ENCODE measurements around the gene FREM1.

Gene FREM1

GRCh38 chr9:14935106-14935751 lies 25.0 kb upstream of the FREM1 start:
- no peak overlapping the region for H3K9ac ChIP-seq (ENCODE audit: low read length)
- no peaks in the 10 kb centered on the region for H3F3A ChIP-seq (ENCODE audit: insufficient read depth)
- TF ChIP-seq EZH2phosphoT487 (conservative IDR thresholded peaks at IDR 0.05; ENCODE audit: low read length): no peak
- TF ChIP-seq CTCF (IDR thresholded peaks at IDR 0.05; ENCODE audit: insufficient read depth, low read length, poor library complexity, severe bottlenecking): no peak

GRCh38 chr9:14932641-14933040 lies 22.4 kb upstream of the FREM1 start:
- Histone ChIP-seq H3K4me2 (ENCODE audit: low read depth, low read length, poor library complexity, severe bottlenecking) (no peak overlapping the region), H3K36me3 (ENCODE audit: low read length) (no peaks in the 10 kb centered on the region), H3K27ac (ENCODE audit: low read depth, low read length) (no peak overlapping the region), H3K9me2 (replicated peaks; ENCODE audit: insufficient read depth, low read length) (no peaks in the 10 kb centered on the region), H3K27me3 (ENCODE audit: low read length) (no peaks in the 10 kb centered on the region), H3F3A (ENCODE audit: insufficient read depth) (no peaks in the 10 kb centered on the region), H2AFZ (ENCODE audit: low read depth, low read length, severe bottlenecking) (no peak overlapping the region), H3K9ac (ENCODE audit: low read length) (no peak overlapping the region), H4K20me1 (ENCODE audit: low read depth, low read length) (no peaks in the 10 kb centered on the region), H3K9me3 (ENCODE audit: insufficient read depth, low read length) (no peaks in the 10 kb centered on the region), H3K4me3 (ENCODE audit: insufficient read depth, low read length, poor library complexity, severe bottlenecking) (no peak overlapping the region), H3K79me2 (ENCODE audit: insufficient read depth, low read length) (no peaks in the 10 kb centered on the region)
- no peak for TF ChIP-seq CTCF (IDR thresholded peaks at IDR 0.05; ENCODE audit: insufficient read depth, low read length, poor library complexity, severe bottlenecking)
- TF ChIP-seq EZH2phosphoT487 (conservative IDR thresholded peaks at IDR 0.05; ENCODE audit: low read length): no peak

More at GRCh38 chr9:14935106-14935751, 25.0 kb upstream of the FREM1 start:
- no peak overlapping the region for H3K4me2 ChIP-seq (ENCODE audit: low read depth, low read length, poor library complexity, severe bottlenecking)
- H3K79me2 ChIP-seq (ENCODE audit: insufficient read depth, low read length): no peaks in the 10 kb centered on the region
- no peak overlapping the region for H3K4me3 ChIP-seq (ENCODE audit: insufficient read depth, low read length, poor library complexity, severe bottlenecking)
- H3K9me3 ChIP-seq (ENCODE audit: insufficient read depth, low read length): no peaks in the 10 kb centered on the region
- no peaks in the 10 kb centered on the region for H3K27me3 ChIP-seq (ENCODE audit: low read length)
- no peak overlapping the region for H2AFZ ChIP-seq (ENCODE audit: low read depth, low read length, severe bottlenecking)
- no peaks in the 10 kb centered on the region for H3K36me3 ChIP-seq (ENCODE audit: low read length)
- H3K27ac ChIP-seq (ENCODE audit: low read depth, low read length): no peak overlapping the region
- no peaks in the 10 kb centered on the region for H3K9me2 ChIP-seq (replicated peaks; ENCODE audit: insufficient read depth, low read length)
- no peaks in the 10 kb centered on the region for H4K20me1 ChIP-seq (ENCODE audit: low read depth, low read length)

GRCh38 chr9:14932231-14932630 lies 22.0 kb upstream of the FREM1 start:
- Histone ChIP-seq H3K4me3 (ENCODE audit: insufficient read depth, low read length, poor library complexity, severe bottlenecking) (no peak overlapping the region), H3K79me2 (ENCODE audit: insufficient read depth, low read length) (no peaks in the 10 kb centered on the region), H3K9me2 (replicated peaks; ENCODE audit: insufficient read depth, low read length) (no peaks in the 10 kb centered on the region), H3K9me3 (ENCODE audit: insufficient read depth, low read length) (no peaks in the 10 kb centered on the region), H3K4me2 (ENCODE audit: low read depth, low read length, poor library complexity, severe bottlenecking) (no peak overlapping the region), H3K27ac (ENCODE audit: low read depth, low read length) (no peak overlapping the region), H3K27me3 (ENCODE audit: low read length) (no peaks in the 10 kb centered on the region), H3K9ac (ENCODE audit: low read length) (no peak overlapping the region), H3F3A (ENCODE audit: insufficient read depth) (no peaks in the 10 kb centered on the region), H2AFZ (ENCODE audit: low read depth, low read length, severe bottlenecking) (no peak overlapping the region), H4K20me1 (ENCODE audit: low read depth, low read length) (no peaks in the 10 kb centered on the region), H3K36me3 (ENCODE audit: low read length) (no peaks in the 10 kb centered on the region)
- no peak for TF ChIP-seq EZH2phosphoT487 (conservative IDR thresholded peaks at IDR 0.05; ENCODE audit: low read length)
- TF ChIP-seq CTCF (IDR thresholded peaks at IDR 0.05; ENCODE audit: insufficient read depth, low read length, poor library complexity, severe bottlenecking): no peak

All from SU-DHL-6 (cell line).